Gastroesophageal sphincter (tissue), 4 donors: ENCODE data around the gene SLC25A41. TPM values are rescaled to one million over a fixed set of nuclear protein-coding genes. Genes with fewer than 3 reads are reported as not detected.

Experiments used
- ATAC-seq: fragments of 150-250 bp; one replicate; pipeline ENCODE4 v1.9.1; 2016; ENCODE audit warnings: mild to moderate bottlenecking, moderate library complexity
- H3K27ac ChIP-seq, 4 donors: fragments of 200-600 bp; sonication (generic) in 3 of 4; 1 replicate in 3 of 4; 2 replicates in 1 of 4; pipeline ENCODE4 v1.5.1; 2016 to 2019
- H3K27me3 ChIP-seq: fragments of 200-600 bp; sonication (generic); one replicate; pipeline ENCODE4 v1.5.1; 2019
- H3K36me3 ChIP-seq, 2 donors: fragments of 200-600 bp; sonication (generic); one replicate each; pipeline ENCODE4 v1.5.1; 2019; ENCODE audit warnings: control low read depth in 1 of 2
- H3K4me1 ChIP-seq, 3 donors: fragments of 200-600 bp; sonication (generic); 1 replicate in 2 of 3; 2 replicates in 1 of 3; pipeline ENCODE4 v1.5.1; 2016 to 2019; ENCODE audit warnings: control low read depth in 2 of 3
- H3K4me3 ChIP-seq, 2 donors: fragments of 200-600 bp; sonication (generic); one replicate each; pipeline ENCODE4 v1.5.1; 2019; ENCODE audit warnings: mild to moderate bottlenecking in 1 of 2, moderate library complexity in 1 of 2
- H3K9me3 ChIP-seq, 3 donors: fragments of 200-600 bp; sonication (generic); one replicate each; pipeline ENCODE4 v1.5.1; 2017 to 2019; ENCODE audit warnings: control low read depth in 2 of 3
- CTCF ChIP-seq, 4 experiments: fragments of 200-600 bp in 2 of 4; fragments of 450-650 bp in 2 of 4; sonication (generic) in 1 of 4; IDR thresholded peaks; one replicate each; pipeline ENCODE4 v1.5.1; 2017 to 2019; ENCODE audit warnings: antibody characterized with exemption in 4 of 4, mild to moderate bottlenecking in 2 of 4, moderate library complexity in 2 of 4
- EP300 ChIP-seq: sonication (generic); formaldehyde crosslinking; IDR thresholded peaks from one replicate; pipeline ENCODE4 v1.6.1; 2017; ENCODE audit warnings: antibody characterized with exemption, mild to moderate bottlenecking
- POLR2A ChIP-seq, 2 donors: fragments of 450-650 bp; IDR thresholded peaks; one replicate each; pipeline ENCODE4 v1.6.1; 2017; ENCODE audit warnings: antibody characterized with exemption in 2 of 2, mild to moderate bottlenecking in 2 of 2, moderate library complexity in 1 of 2
- POLR2AphosphoS5 ChIP-seq: sonication (generic); formaldehyde crosslinking; IDR thresholded peaks from one replicate; pipeline ENCODE4 v1.6.1; 2017; ENCODE audit warnings: antibody characterized with exemption
- WGBS, 2 donors: methylation state at CpG; one replicate each; pipeline ENCODE4 v1.1.5; 2018; ENCODE audit warnings: low coverage in 1 of 2; 5-methylcytosine and 5-hydroxymethylcytosine counted together
- total RNA-seq, 4 donors: library from RNA; depleted of rRNA; stranded (reverse); fragments of >200 nt; gene quantifications; one replicate each; pipeline ENCODE4 v1.1.0, GENCODE V29; 2016

Gene SLC25A41
- total RNA-seq, 4 donors from 2014 or later: 0.27 to 1.3 TPM; not detected in 2

- H3K4me1 ChIP-seq: peaks cover 0 to 20% (median 8%) of the 10 kb centered on the region in 3 donors
- H3K36me3 ChIP-seq: no peaks in the 10 kb centered on the region
- H3K27ac ChIP-seq: no peak overlapping the region
- no peak for ATAC-seq
- TF ChIP-seq POLR2A (IDR thresholded peaks at IDR 0.05): no peak
- 60% methylated on average over 1 of the region's 7 CpGs; no CpG with 5 or more reads in 1 of the 2 donors for WGBS, 2 donors
- H3K27me3 ChIP-seq: peaks cover 81% of the 10 kb centered on the region
- no peaks in the 10 kb centered on the region for H3K9me3 ChIP-seq
- no peak overlapping the region for H3K4me3 ChIP-seq
Measured at GRCh38 chr19:6479836-6480398, 46.4 kb upstream of the SLC25A41 start.

GRCh38 chr19:6478815-6479214 is 45.3 kb upstream of the SLC25A41 start:
- no peak for ATAC-seq
- Histone ChIP-seq H3K4me3 (no peak overlapping the region), H3K27me3 (peaks cover 90% of the 10 kb centered on the region), H3K9me3 (no peaks in the 10 kb centered on the region), H3K36me3 (no peaks in the 10 kb centered on the region), H3K27ac (no peak overlapping the region), H3K4me1 (peaks cover 0 to 20% (median 8%) of the 10 kb centered on the region in 3 donors)
- no peak for TF ChIP-seq CTCF (IDR thresholded peaks at IDR 0.05)
- TF ChIP-seq POLR2A (IDR thresholded peaks at IDR 0.05): no peak
- TF ChIP-seq EP300: no peak
- no peak for TF ChIP-seq POLR2AphosphoS5
- 96% methylated on average over 5 of the region's 13 CpGs; no CpG with 5 or more reads in 1 of the 2 donors for whole genome bisulfite sequencing, 2 donors

DNA sequence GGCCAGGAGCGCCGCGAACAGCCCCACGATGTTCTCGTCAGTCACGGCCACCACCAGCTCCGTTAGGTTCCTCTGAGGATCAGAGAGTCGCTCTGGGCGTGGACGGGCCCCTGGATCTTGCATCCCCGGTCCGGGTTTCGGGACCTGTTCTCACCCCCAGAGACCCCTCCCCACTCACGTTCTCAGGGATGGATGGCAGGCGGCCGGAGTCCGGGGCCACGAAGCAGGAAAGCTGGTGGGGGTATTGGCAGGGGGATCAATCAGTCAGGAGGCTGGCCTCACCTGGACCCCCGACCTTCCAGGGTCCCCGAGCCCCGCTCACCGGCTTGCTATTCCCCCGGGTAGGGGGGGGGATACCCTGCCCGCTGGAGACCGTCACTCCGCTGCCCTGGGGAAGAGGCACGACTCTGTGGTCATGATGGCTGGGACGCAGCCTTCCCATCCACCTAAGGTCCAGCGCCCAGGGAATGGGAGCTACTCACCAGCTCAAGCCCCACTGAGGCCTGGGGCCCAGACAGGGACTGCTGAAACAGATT is 43.4 kb upstream of the SLC25A41 start:
- no peaks in the 10 kb centered on the region for H3K9me3 ChIP-seq
- H3K4me3 ChIP-seq: peak overlapping the region in 1 of 2 donors; percentile 28
- no peak for TF ChIP-seq EP300
- no peak for TF ChIP-seq POLR2A (IDR thresholded peaks at IDR 0.05)
- no peak for TF ChIP-seq CTCF (IDR thresholded peaks at IDR 0.05)
- no peak for TF ChIP-seq POLR2AphosphoS5
- ATAC-seq: no peak
- no peaks in the 10 kb centered on the region for H3K36me3 ChIP-seq
- no CpG with 5 or more reads among the region's 29 CpGs for WGBS, 2 donors
- peaks cover 87% of the 10 kb centered on the region for H3K27me3 ChIP-seq
- H3K27ac ChIP-seq: no peak overlapping the region
- H3K4me1 ChIP-seq: peaks cover 0 to 20% (median 8%) of the 10 kb centered on the region in 3 donors

DNA sequence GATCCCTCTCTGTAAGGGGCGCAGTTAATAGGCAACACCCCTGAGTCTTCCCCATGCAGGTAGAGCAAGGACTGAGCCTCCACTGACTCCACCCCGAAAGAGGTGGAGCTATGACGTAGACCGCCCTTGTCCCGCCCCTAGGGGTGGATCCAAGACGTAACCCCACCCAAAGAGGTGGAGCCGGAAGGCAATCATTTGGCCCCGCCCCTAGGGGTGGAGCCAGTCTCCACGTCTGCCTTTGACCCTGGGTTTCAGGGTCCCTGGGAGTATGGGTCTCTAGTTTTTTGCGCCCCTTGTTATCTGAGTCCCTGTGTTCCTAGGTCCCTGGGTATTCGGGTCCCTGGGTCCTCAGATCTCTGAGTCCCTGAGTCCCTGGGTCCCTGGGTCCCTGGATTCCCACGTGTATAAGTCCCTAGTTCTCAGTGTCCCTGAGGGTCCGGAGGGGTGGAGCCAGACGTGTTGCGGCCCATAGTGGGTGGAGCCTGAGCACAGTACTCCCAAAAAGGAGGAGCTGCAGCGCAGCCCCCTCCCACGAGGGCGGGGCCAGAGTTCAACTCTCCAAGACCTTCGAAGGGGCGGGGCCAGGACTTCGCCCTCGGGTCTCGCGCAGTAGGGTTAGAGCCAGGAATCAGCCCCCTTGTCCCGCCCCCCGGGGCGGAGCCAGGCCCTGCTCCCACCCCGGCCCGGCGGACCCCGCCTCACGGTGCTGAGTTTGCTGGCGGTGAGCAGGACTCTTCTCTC is 42.8 kb upstream of the SLC25A41 start:
- WGBS, 2 donors: 13% methylated on average over 10 of the region's 33 CpGs; no CpG with 5 or more reads in 1 of the 2 donors

More for the DNA sequence above, 42.8 kb upstream of the SLC25A41 start:
- Histone ChIP-seq H3K27ac (no peak overlapping the region), H3K27me3 (peaks cover 80% of the 10 kb centered on the region), H3K4me1 (peaks cover 0 to 20% (median 8%) of the 10 kb centered on the region in 3 donors), H3K4me3 (peak overlapping the region in 1 of 2 donors; percentile 28), H3K9me3 (no peaks in the 10 kb centered on the region), H3K36me3 (no peaks in the 10 kb centered on the region)
- TF ChIP-seq EP300 (no peak), POLR2AphosphoS5 (no peak), POLR2A (IDR thresholded peaks at IDR 0.05) (no peak), CTCF (IDR thresholded peaks at IDR 0.05) (no peak)
- ATAC-seq: peak; percentile 52
